SH-SY5Y (cell line): ENCODE results near the gene C2orf72.

ENCODE experiments used
- GATA2 ChIP-seq: IDR thresholded peaks from 2 replicates; pipeline ENCODE4 v1.6.1; 2011; ENCODE audit warnings: mild to moderate bottlenecking, low read depth, low read length
- GATA3 ChIP-seq: IDR thresholded peaks from 2 replicates; pipeline ENCODE4 v1.6.1; 2011; ENCODE audit warnings: low read depth, mild to moderate bottlenecking, low read length, moderate library complexity

DNA sequence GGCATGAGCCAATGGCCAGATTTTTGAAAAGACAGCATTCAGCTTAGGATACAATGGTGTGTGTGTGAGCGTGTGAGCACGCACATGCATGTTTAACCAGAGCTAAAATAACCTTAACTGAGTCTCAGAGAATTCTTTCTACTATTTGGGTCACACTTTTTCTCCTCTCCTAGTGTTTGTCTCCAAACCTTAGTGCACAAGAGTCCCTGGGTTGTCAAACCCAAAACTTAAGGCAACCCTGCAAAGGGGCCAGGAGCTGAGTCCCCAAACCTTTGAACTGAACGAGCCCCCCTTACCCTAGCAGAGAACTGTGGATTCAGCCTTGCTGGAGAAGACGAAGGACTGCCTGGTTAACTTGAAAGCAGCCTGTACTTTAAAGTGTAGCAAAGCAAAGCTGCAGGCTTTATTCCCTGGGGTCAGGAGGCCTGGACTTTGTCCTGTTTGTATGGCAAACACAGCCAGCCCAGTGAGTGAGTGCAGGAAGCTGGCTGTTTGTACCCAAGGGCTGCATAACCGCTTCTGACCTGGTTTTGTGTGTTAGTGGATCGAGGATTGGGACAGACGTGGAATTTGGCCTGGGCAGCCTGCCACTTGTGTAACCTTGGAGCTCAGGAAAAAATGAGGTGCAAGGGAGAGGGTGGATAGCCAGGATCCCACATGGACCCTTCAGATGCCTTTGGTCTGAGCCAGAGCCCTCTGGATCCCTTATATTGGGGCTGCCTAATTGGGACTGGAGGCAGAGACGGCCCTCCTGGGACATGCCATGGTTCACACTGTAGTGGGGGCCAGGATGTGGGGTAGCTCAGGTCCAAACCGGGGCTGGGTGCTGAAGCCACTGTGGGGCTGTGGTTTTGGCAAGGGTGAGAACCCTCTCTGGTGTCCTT lies 12.9 kb downstream of the C2orf72 start:
- TF ChIP-seq GATA3 = no peak
- TF ChIP-seq GATA2 = no peak
